CD8-positive, alpha-beta memory T cell (primary cell): Measurements from ENCODE around the gene TRMT44. TPM values are rescaled to one million over a fixed set of nuclear protein-coding genes. Genes with fewer than 3 reads are reported as not detected.

ENCODE experiments used
- CTCF ChIA-PET: fragments of 350-600 bp; sonication (Branson Sonifier 250); formaldehyde crosslinking; loops from one replicate; lab custom pipeline; 2021; ENCODE audit warnings: antibody characterized with exemption; lab: Charles Lee
- POLR2A ChIA-PET: fragments of 350-600 bp; sonication (Branson Sonifier 250); formaldehyde crosslinking; loops from one replicate; lab custom pipeline; 2021; ENCODE audit warnings: antibody characterized with exemption; lab: Charles Lee
- DNase-seq, 5 donors: peaks; one replicate each; pipeline versions ENCODE4 v3.0.0 to v3.0.0-alpha.2; 2020 to 2022; ENCODE audit warnings: mixed read lengths in 1 of 5
- H3K27ac ChIP-seq: one replicate; pipeline ENCODE4 v1.7.0; 2013; ENCODE audit warnings: low read depth, mild to moderate bottlenecking, low read length, moderate library complexity
- H3K27me3 ChIP-seq: 2 replicates; pipeline ENCODE4 v1.7.0; 2013; ENCODE audit warnings: low read length, mild to moderate bottlenecking; ENCODE audit not compliant: insufficient read depth, poor library complexity, severe bottlenecking
- H3K36me3 ChIP-seq: 2 replicates; pipeline ENCODE4 v1.7.0; 2013; ENCODE audit warnings: mild to moderate bottlenecking, low read length, moderate library complexity; ENCODE audit not compliant: insufficient read depth
- H3K4me1 ChIP-seq: 2 replicates; pipeline ENCODE4 v1.7.0; 2013; ENCODE audit warnings: mild to moderate bottlenecking, low read length, moderate library complexity; ENCODE audit not compliant: insufficient read depth
- H3K4me3 ChIP-seq: 2 replicates; pipeline ENCODE4 v1.7.0; 2013; ENCODE audit warnings: mild to moderate bottlenecking, low read length
- H3K9me3 ChIP-seq: 2 replicates; pipeline ENCODE4 v1.7.0; 2013; ENCODE audit warnings: mild to moderate bottlenecking, low read length
- H3K27ac Mint-ChIP-seq, 8 donors: one replicate each; pipeline ENCODE4 v1.8.0; 2020 to 2021; ENCODE audit warnings: mixed read lengths in 8 of 8, mild to moderate bottlenecking in 6 of 8, inconsistent platforms in 3 of 8, moderate library complexity in 3 of 8
- H3K27me3 Mint-ChIP-seq, 2 donors: one replicate each; pipeline ENCODE4 v1.8.0; 2020 to 2021; ENCODE audit warnings: mixed read lengths in 2 of 2, mild to moderate bottlenecking in 1 of 2, moderate library complexity in 1 of 2
- H3K36me3 Mint-ChIP-seq, 3 donors: one replicate each; pipeline ENCODE4 v1.8.0; 2020 to 2021; ENCODE audit warnings: mixed read lengths in 3 of 3, inconsistent platforms in 1 of 3, mild to moderate bottlenecking in 1 of 3
- H3K4me1 Mint-ChIP-seq, 3 donors: one replicate each; pipeline ENCODE4 v1.8.0; 2020 to 2021; ENCODE audit warnings: mixed read lengths in 3 of 3, inconsistent platforms in 1 of 3, mild to moderate bottlenecking in 1 of 3
- H3K4me3 Mint-ChIP-seq, 7 donors: one replicate each; pipeline ENCODE4 v1.8.0; 2020 to 2021; ENCODE audit warnings: mixed read lengths in 7 of 7, mild to moderate bottlenecking in 6 of 7, moderate library complexity in 4 of 7, inconsistent platforms in 2 of 7
- H3K9me3 Mint-ChIP-seq, 5 donors: one replicate each; pipeline ENCODE4 v1.8.0; 2020 to 2022; ENCODE audit warnings: mixed read lengths in 5 of 5, mild to moderate bottlenecking in 3 of 5, moderate library complexity in 2 of 5, inconsistent platforms in 1 of 5
- polyA plus RNA-seq: library from polyadenylated mRNA; unstranded; fragments of 300-500 nt; fragmentation: Illumina TruSeq; gene quantifications from one replicate; pipeline ENCODE4 v1.2.3, GENCODE V29; 2021
- total RNA-seq, 2 experiments: library from RNA; stranded (reverse); gene quantifications; one replicate each; pipeline ENCODE4 v1.2.3, GENCODE V29; 2021

Gene TRMT44
- total and polyA plus RNA-seq, 3 experiments from 2014 or later: 13.8 to 25.6 (median 25.2) TPM

- Histone ChIP-seq H3K36me3 (no peaks in the 10 kb centered on the region), H3K27me3 (no peaks in the 10 kb centered on the region), H3K4me3 (no peak overlapping the region), H3K9me3 (no peaks in the 10 kb centered on the region), H3K27ac (no peak overlapping the region), H3K4me1 (no peaks in the 10 kb centered on the region)
- ChIA-PET POLR2A (no interaction called here), CTCF (no interaction called here)
- H3K27me3 Mint-ChIP-seq: peaks cover 3 to 6% of the 10 kb centered on the region in 2 donors
- no peak for DNase-seq
- H3K4me1 Mint-ChIP-seq: no peaks in the 10 kb centered on the region
- no peak overlapping the region for H3K4me3 Mint-ChIP-seq
- H3K36me3 Mint-ChIP-seq: no peaks in the 10 kb centered on the region
- no peak overlapping the region for H3K27ac Mint-ChIP-seq
- H3K9me3 Mint-ChIP-seq: peaks cover 3 to 9% (median 4%) of the 10 kb centered on the region in 5 donors
Observed at GRCh38 chr4:8525383-8526120, 85.0 kb downstream of the TRMT44 start.

Other genes starting within 250 kb of the TRMT44 start
- gene SH3TC1, start 241.5 kb upstream of the TRMT44 start, total RNA-seq: 1 to 10 TPM; 7.5 to 8.9 TPM
- 12.2 TPM for gene SH3TC1, start 241.5 kb upstream of the TRMT44 start, polyA plus RNA-seq
- not detected for gene HTRA3, start 171.0 kb upstream of the TRMT44 start, total RNA-seq
- gene HTRA3, start 171.0 kb upstream of the TRMT44 start, polyA plus RNA-seq: not detected
- 10 to 100 TPM; 22.3 to 24.9 TPM for gene ACOX3, start 54 bp upstream of the TRMT44 start, total RNA-seq
- gene ACOX3, start 54 bp upstream of the TRMT44 start, polyA plus RNA-seq: 14.2 TPM
- gene GPR78, start 139.6 kb downstream of the TRMT44 start, total RNA-seq: not detected
- not detected for gene GPR78, start 139.6 kb downstream of the TRMT44 start, polyA plus RNA-seq
- not detected for gene CPZ, start 152.0 kb downstream of the TRMT44 start, total RNA-seq
- not detected for gene CPZ, start 152.0 kb downstream of the TRMT44 start, polyA plus RNA-seq